Stimulated activated CD8-positive, alpha-beta memory T cell treated with anti-CD3 and anti-CD28 coated beads, Interleukin-7, amount 100 ng/mL, for 48 hours (primary cell): ENCODE measurements around the gene LIMS4.
"Not testable (repeated sequence)": the region's sequence is repeated elsewhere in the genome, so short reads cannot be mapped to it uniquely, and the experiment has no call there.

Source experiments
- DNase-seq, 2 donors: peaks; one replicate each; pipeline ENCODE4 v3.0.0-alpha.2; 2020; ENCODE audit warnings: low read depth in 1 of 2; ENCODE audit errors: extremely low read depth in 1 of 2

Gene LIMS4, protein sequence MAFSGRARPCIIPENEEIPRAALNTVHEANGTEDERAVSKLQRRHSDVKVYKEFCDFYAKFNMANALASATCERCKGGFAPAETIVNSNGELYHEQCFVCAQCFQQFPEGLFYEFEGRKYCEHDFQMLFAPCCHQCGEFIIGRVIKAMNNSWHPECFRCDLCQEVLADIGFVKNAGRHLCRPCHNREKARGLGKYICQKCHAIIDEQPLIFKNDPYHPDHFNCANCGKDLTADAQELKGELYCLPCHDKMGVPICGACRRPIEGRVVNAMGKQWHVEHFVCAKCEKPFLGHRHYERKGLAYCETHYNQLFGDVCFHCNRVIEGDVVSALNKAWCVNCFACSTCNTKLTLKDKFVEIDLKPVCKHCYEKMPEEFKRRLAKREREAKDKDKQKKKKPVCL

DNA sequence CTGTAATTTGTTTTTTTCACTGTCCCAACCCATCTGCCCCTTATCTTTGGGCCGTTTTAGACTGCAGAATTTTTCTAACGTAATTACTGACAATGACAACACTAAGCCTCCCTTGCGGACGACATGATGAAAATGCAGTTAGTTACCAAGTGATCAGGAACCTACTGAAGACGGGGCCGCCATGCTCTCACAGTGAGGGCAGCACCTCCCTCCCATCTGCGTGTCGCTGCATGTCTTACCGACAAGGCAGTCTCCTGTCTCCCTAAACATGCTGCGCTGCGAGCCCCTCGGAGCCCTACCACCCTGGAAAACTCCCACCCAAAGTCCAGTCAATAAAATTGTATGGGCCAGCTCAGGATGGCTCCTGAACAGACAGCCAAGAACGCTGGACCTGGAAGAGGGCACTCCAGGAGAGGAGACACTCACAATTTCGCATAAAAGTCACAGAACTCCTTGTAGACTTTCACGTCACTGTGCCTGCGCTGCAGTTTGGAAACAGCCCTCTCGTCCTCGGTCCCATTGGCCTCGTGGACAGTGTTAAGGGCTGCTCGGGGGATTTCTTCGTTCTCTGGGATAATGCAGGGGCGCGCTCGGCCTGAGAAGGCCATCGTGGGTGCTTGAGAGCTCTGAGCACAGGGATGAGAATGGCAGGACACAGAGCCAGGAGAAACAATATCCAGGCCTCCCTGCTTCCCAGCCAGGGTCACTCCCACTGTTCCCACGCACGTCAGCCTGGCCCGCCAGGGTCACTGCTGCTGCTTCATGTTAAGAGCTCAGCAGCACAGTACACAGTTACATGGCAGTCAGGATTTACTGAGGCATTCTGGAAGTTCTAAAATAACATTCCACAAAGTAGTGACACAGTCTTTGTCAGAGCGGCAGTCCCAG lies at the start of gene LIMS4:
Gene LIMS4 (minus strand): TSS at position 646 of the 888 bp plus-strand sequence. CDS start 38 bp downstream, at position 608.
- not testable (repeated sequence) for DNase-seq

DNA sequence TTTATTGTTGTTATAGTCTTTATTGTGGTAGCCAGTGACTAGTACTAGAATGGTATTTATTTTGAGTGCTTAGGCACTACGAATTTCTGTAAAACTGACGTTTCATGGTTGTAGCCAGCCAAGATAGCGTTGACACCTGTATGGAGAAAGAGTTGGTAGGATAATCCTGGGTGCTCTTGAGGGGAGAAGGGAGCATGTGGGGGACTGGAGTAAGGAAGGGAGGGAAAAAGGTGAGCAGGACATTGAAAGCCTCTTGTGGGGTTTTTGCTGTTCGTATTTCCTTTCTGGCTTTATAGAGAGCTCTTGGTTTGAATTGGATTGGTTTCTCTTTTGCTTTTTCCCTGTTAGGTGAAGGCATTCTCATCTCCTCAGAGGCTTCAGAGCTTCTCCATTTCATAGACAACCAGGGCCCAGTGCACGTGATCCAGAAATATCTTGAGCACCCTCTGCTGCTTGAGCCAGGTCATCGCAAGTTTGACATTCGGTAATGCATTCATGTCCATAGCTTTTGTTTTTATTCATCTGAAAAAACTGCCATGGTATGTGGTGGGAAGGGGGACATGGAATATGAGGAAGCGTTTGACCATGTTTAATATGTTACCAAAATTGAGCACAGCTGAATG lies 27.2 kb upstream of the LIMS4 start:
- DNase-seq, result not testable (repeated sequence)

DNA sequence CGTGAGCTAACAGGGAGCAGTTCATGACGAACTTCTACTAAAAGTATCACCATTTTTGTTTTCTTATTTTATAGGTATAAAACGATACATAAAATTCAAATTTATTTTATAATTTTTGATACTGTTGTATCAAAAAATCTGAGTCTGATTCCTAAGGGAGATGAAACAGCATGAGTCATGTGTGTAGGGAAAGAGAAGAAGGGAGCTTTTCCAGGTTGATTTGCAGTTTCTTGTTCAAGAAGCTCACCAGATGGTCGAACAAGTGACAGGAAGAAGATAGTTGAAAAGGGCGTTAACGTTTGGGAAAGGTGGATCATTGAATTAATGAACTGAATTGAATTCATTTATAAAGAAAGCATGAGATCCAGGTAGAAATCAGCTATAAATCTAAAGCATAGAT lies 23.4 kb upstream of the LIMS4 start:
- not testable (repeated sequence) for DNase-seq

DNA sequence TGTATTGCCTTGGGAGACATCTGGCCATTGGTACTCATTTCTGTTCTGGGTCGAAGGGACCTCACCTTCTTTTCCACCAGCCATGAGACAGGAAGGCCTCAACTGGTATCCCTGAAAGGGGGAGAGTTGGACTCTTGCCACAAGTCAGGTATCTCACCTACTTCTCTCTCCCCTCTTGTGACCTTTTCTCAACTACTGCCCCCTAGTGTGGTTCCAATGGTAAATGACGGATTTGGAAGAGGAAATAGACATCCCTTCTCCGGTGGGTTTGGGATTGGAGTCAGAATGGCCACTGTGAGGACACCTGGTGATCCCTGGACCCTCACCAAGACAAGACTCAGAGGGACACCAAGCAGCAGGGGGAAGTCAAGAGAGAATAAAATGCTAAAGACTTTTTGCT lies 21.9 kb upstream of the LIMS4 start:
- DNase-seq, result not testable (repeated sequence)

DNA sequence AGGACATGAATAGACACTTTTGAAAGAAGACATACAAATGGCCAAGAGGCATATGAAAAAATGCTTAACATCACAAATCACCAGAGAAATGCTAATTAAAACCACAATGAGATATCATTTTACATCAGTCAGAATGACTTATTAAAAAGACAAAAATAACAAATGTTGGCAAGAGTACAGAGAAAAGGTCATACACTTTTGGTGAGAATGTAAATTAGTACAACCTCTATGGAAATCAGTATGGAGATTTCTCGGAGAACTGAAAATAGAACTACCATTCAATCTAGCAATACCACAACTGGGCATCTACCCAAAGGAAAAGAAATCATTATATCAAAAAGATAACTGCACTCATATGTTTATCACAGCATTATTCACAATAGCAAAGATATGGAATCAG lies 16.4 kb upstream of the LIMS4 start:
- not testable (repeated sequence) for DNase-seq

DNA sequence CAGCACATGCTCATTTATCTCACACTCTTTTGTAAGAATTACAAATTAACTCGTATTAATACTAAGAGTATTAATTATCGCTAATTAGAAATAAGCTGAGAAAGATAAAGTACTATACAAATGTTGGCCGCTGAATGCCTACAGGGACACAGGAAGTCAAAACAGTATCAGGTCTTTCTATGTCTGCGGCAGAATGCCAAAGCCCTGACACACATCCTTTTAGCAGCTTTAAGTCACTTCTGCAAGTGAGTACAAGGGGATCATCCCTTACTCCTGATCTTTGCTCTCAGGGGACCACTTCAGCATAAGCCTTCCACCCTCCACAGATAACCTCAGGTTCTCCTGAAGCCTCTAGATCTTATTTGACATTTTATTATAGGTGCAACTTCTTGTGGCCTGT lies 10.1 kb upstream of the LIMS4 start:
- not testable (repeated sequence) for DNase-seq

DNA sequence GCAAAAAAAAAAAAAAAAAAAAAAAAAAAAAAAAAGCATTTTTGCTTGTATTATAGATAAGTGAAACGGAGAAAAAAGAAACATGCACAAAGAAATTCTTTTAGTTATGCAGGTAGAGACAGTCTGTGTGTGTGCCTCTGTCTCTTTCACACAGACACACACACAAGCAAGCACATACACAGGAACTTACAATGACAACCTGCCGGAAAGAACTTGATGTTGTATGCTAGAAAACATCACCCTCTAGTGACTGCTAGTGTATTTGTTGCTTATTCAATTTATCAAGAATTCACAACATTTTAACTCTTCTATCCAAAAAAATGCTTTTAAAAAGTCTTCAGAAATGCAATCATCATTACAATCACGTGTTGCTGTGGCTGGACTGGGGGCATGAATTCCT lies 8.6 kb upstream of the LIMS4 start:
- DNase-seq, result not testable (repeated sequence)

DNA sequence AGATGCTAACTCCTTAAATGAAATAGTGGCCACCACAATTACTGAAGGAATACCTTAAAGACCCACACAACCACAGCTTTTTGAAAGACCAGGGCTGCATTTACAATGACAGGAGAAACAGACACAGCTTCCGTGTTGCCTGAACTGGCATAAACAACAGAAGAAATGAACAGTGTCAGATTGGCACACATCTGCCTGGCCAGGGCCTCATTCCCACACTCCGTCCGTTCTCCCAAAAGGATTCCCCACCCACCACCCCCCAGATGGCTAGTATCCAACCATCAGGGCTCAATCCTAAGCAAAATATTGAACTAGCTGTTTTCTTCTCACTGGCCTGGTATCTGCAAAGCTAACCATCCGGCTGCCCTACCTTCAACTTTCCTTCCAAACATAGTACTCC lies 7.5 kb upstream of the LIMS4 start:
- DNase-seq, result not testable (repeated sequence)

DNA sequence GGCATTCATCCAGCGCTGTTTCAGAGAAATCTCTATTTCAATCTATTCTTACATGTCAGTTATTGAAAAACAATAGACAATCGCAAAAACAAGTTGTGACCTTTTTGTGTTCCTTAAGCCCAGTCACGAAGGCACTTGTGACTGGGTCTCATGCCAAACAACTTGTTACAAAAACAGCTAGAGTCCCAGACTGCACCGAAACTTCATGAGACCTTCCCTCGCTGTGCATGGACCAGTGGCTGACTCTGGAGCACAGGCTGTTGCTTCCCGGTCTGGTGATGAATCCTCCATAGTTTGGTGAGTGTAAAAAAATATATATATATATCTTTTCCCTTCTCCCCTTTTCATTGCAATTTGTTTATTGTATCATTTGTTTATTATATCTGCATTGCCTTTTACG lies 4.8 kb upstream of the LIMS4 start:
- not testable (repeated sequence) for DNase-seq

DNA sequence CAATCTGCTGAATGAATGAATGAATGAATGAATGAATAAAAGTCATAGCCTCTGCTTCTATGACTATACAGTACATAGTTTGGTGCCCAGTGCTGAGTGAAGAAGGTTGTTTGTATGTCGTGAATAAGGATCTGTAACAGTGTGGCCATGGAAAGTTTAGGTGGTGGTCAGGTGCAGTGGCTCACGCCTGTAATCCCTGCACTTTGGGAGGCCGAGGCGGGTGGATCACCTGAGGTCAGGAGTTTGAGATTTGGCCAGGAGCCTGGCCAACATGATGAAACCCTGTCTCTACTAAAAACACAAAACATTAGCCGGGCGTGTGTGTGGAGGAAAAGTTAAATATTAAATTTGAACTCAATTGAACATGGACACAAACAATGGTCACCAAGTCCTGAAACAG lies 4.3 kb upstream of the LIMS4 start:
- not testable (repeated sequence) for DNase-seq

DNA sequence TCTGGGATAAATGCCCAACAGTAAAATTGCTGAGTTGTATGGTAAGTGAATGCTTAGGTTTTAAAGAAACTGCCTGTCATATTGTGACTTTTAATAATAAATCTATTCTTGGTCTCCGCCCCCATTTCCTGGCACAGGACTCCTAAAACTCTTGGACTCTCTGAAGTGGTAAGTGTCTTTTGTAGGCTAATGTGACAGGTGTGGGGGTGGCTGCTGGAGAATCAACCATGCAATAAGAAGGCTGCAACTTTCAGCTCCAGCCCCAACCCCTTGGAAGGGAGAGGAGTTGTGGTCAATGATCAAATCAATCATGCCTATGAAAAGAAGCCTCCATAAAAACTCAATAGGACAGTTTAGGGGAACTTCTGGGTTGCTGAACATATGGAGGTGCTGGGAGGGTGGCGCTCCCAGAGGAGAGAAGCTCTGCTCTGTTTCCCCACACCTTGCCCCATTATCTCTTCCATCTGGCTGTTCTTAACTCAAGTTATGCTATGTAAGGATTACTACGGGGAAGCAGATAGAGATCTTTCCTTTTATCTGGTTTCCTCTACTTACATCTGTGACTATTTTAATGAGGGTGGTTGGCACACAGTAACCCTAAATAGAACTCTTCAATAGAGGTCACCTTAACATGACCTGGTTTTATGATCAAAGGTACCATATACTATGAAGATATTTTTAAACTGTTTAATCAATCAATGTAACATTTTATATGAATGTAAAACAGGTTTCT lies 3.2 kb upstream of the LIMS4 start:
- DNase-seq, result not testable (repeated sequence)

DNA sequence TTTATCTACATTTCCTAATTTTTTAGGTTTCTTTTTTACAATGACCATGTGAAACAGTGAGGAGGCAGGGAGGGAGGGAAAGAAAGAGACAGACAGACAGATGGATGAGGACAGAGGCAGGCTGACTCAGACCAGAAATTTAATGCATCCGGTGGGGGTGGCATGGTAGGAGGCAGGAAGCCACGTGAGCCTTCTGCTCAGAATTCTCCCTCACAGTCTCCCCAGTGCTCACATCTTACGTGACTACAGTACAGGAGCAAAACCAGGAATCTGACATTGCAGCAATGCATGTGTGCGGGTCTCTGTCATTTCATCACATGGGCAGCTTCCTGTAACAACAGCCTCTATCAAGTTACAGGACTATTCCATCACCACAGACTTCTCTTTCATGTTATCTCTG lies 2.3 kb upstream of the LIMS4 start:
- DNase-seq, result not testable (repeated sequence)

DNA sequence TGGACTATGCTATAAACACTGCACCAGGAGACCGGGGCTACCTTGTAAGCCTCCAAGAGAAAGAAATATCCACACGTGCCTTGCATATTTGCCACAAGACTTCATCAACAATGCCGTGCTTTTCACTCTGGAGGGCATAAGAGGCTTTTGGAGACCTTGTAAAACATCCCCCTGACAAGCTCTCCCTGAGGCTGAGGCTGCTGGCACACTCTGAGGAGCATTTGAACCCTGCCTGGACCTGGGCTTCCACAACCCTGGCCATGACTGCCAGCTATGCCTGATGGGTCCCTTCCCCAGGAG lies 393 bp upstream of the LIMS4 start:
- not testable (repeated sequence) for DNase-seq

DNA sequence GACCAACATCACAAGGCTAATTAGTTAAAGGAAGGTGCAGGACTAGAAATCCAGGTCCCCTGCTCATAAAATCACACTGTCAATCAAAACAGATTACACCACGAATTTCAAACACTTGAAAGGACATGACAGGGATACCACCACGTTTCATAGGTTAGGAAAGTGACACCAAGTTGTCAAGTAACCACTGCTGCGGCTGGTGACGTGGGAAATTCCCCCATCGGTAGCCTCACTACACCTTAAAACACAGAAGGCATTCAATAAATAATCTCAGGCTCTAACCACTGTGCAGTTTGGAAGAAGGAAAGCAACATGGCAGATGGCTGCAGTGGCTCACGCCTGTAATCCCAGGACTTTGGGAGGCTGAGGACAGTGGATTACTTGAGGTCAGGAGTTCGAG lies 3.7 kb downstream of the LIMS4 start:
- DNase-seq, result not testable (repeated sequence)

DNA sequence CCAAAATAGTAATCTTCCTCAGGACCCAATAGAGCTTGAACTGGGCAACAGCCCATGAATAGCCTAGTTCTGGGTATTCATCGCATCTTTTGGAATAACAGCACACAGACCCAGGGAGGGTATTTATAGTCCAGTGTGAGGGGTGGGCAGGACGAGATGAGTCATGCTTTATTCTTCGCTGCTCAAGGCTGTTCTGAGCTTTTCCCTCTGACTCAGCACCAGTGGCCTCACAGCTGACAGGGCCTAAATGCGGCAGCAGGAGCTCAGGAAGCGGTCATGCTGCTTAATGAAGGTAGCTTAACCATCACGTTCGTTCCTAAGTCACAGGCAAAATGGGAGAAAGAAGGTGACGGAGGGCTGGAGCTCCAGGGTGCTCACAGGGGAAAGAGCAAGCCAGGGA lies 7.3 kb downstream of the LIMS4 start:
- DNase-seq, result not testable (repeated sequence)

DNA sequence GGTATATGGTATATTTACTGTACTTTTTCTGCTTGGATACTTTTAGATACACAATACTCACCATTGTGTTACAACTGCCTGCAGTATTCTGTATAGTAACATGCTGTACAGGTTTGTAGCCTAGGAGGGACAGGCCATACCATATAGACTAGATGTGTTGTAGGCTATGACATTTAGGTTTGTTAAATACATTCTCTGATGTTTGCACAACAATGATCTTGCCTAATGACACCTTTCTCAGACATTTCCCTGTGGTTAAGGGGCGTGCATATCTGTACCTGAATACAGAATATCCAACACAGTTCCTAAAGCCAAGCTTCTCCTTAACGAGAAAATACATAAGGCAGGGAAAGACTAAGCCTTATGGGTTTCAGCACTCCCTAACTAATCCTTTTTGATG lies 10.2 kb downstream of the LIMS4 start:
- DNase-seq, result not testable (repeated sequence)

DNA sequence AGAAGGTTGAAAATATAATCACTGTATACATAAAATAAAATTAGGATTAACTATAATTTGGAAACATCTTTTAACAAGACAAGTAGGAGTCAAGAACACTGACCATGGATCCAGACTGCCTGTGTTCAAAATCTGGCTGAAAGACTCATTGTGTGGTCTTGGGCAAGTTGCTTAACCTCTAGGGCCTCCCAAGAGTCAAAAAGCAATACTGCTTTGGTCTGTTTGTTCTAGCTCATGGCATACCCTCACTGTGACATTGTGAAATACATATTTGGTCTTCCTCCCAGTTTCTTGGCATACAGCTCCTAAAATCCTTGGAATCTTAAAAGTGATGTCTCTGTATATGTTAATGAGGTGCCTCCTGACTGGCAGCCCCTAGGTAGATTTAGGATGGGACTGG lies 12.3 kb downstream of the LIMS4 start:
- DNase-seq, result not testable (repeated sequence)

DNA sequence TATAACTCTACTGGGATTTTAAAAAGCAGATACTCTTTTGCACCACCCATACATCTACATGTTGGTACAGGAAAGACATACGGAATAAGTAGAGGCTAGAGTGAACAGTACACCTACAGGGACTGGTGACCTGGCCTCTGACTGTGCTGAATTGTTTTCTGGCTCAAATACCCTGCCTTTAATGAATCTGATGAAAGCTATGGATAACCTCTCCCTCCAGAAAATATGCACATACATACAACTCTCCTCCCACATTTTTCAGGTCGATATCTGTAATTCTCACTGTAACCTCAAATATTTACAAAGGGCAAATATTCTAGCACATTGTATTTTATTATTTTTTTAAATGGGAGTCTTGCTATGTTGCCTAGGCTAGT lies 15.4 kb downstream of the LIMS4 start:
- not testable (repeated sequence) for DNase-seq

DNA sequence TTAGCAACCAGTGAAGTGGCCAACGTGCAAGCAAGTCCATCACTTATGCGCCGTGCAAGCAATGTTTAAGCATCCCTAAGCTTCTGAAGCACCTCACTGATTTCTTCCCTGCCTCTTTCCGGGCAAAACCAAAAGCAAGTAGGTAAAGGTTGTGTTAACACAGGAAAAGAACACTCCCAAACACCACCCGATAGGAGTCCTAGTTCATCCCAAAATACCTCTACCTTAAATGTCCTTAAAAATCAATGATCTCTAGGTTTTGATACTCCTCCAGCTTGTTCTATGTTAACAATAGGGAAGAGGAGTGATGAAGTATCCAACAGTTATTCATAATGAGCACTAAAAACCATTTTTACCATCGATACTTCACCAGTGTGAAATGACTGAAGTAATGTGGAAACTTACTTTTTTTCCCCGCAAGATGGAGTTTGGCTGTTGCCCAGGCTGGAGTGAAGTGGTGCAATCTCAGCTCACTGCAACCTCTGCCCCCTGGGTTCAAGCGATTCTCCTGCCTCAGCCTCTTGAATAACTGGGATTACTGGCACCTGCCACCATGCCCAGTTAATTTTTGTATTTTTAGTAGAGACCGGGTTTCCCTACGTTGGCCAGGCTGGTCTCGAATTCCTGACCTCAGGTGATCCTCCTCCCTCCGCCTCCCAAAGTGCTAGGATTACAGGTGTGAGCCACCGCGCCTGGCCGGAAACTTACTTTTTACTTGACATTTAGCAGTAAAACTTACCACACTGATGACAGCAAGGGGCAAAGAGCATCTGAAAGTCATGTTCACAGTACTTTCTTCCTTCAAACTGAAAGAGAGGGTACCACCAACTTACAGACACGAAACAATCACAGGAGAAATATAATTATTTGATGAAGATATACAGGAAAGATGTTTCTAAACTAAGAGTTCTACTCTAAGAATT lies 16.1 kb downstream of the LIMS4 start:
- not testable (repeated sequence) for DNase-seq
